ENCODE measurements around the gene COASY.
A peak's percentile ranks its signal among the peaks of the same experiment; 100 is the strongest.

COASY gene

GRCh38 chr17:42521036-42521435 lies 40.9 kb upstream of the COASY start:
- no peaks in the 10 kb centered on the region for H3K27me3 Mint-ChIP-seq (ENCODE audit: low read depth)

GRCh38 chr17:42521666-42522262 lies 40.2 kb upstream of the COASY start:
- H3K27me3 Mint-ChIP-seq (ENCODE audit: low read depth) = no peaks in the 10 kb centered on the region
- H3K4me1 Mint-ChIP-seq = peaks cover 73% of the 10 kb centered on the region
- H3K4me3 Mint-ChIP-seq = peak overlapping the region; percentile 30 to 64 (median 45)
- peak overlapping the region; percentile 99 to 100 (median 100) for H3K27ac Mint-ChIP-seq
- H3K36me3 Mint-ChIP-seq (ENCODE audit: low read depth) = peaks cover 8% of the 10 kb centered on the region
- H3K9me3 Mint-ChIP-seq = no peaks in the 10 kb centered on the region
- no peak for TF ChIP-seq CTCF (IDR thresholded peaks at IDR 0.05; ENCODE audit: unreplicated experiment in 3 of 3)

More at GRCh38 chr17:42521036-42521435, 40.9 kb upstream of the COASY start:
- Mint-ChIP-seq H3K4me3 (peak overlapping the region; percentile 13 to 64 (median 45)), H3K27ac (peak overlapping the region; percentile 99 to 100 (median 100)), H3K36me3 (ENCODE audit: low read depth) (peaks cover 8% of the 10 kb centered on the region), H3K9me3 (no peaks in the 10 kb centered on the region), H3K4me1 (peaks cover 77% of the 10 kb centered on the region)
- TF ChIP-seq CTCF (IDR thresholded peaks at IDR 0.05; ENCODE audit: unreplicated experiment in 3 of 3) = no peak

- no peak for TF ChIP-seq CTCF (IDR thresholded peaks at IDR 0.05; ENCODE audit: unreplicated experiment in 3 of 3)
- Mint-ChIP-seq H3K9me3 (no peaks in the 10 kb centered on the region), H3K4me1 (peaks cover 74% of the 10 kb centered on the region), H3K27ac (peak overlapping the region; percentile 99 to 100 (median 100)), H3K27me3 (ENCODE audit: low read depth) (no peaks in the 10 kb centered on the region), H3K4me3 (peak overlapping the region; percentile 12 to 54 (median 44)), H3K36me3 (ENCODE audit: low read depth) (peaks cover 8% of the 10 kb centered on the region)
These were observed 39.6 kb upstream of the COASY start for GRCh38 chr17:42522263-42522790.

GRCh38 chr17:42522798-42523278 lies 39.1 kb upstream of the COASY start:
- Mint-ChIP-seq H3K4me3 (peak overlapping the region in 2 of 3 experiments; percentile 44 to 54), H3K27me3 (ENCODE audit: low read depth) (no peaks in the 10 kb centered on the region), H3K4me1 (peaks cover 71% of the 10 kb centered on the region), H3K9me3 (no peaks in the 10 kb centered on the region), H3K27ac (peak overlapping the region; percentile 99 to 100 (median 100)), H3K36me3 (ENCODE audit: low read depth) (peaks cover 8% of the 10 kb centered on the region)
- TF ChIP-seq CTCF (IDR thresholded peaks at IDR 0.05; ENCODE audit: unreplicated experiment in 3 of 3) = no peak

- Mint-ChIP-seq H3K9me3 (no peaks in the 10 kb centered on the region), H3K27ac (peak overlapping the region; percentile 11 to 99 (median 85)), H3K4me3 (no peak overlapping the region), H3K4me1 (peaks cover 47% of the 10 kb centered on the region), H3K36me3 (ENCODE audit: low read depth) (peaks cover 8% of the 10 kb centered on the region), H3K27me3 (ENCODE audit: low read depth) (no peaks in the 10 kb centered on the region)
- TF ChIP-seq CTCF (IDR thresholded peaks at IDR 0.05; ENCODE audit: unreplicated experiment in 3 of 3) = no peak
These were observed 36.7 kb upstream of the COASY start for GRCh38 chr17:42525221-42525620.

GRCh38 chr17:42526031-42526444 lies 35.9 kb upstream of the COASY start:
- Mint-ChIP-seq H3K9me3 (no peaks in the 10 kb centered on the region), H3K27ac (peak overlapping the region; percentile 60 to 87 (median 74)), H3K27me3 (ENCODE audit: low read depth) (no peaks in the 10 kb centered on the region), H3K4me3 (no peak overlapping the region), H3K36me3 (ENCODE audit: low read depth) (peaks cover 8% of the 10 kb centered on the region), H3K4me1 (peaks cover 39% of the 10 kb centered on the region)
- no peak for TF ChIP-seq CTCF (IDR thresholded peaks at IDR 0.05; ENCODE audit: unreplicated experiment in 3 of 3)
